NT2/D1 (cell line): ENCODE data around the gene MCEMP1.

Experiments used
- YY1 ChIP-seq: IDR thresholded peaks from 2 replicates; pipeline ENCODE4 v1.6.1; 2011; ENCODE audit not compliant: insufficient read length, insufficient read depth
- ZNF274 ChIP-seq: IDR thresholded peaks from 2 replicates; pipeline ENCODE4 v1.6.1; 2011; ENCODE audit warnings: mild to moderate bottlenecking, low read depth, low read length

DNA sequence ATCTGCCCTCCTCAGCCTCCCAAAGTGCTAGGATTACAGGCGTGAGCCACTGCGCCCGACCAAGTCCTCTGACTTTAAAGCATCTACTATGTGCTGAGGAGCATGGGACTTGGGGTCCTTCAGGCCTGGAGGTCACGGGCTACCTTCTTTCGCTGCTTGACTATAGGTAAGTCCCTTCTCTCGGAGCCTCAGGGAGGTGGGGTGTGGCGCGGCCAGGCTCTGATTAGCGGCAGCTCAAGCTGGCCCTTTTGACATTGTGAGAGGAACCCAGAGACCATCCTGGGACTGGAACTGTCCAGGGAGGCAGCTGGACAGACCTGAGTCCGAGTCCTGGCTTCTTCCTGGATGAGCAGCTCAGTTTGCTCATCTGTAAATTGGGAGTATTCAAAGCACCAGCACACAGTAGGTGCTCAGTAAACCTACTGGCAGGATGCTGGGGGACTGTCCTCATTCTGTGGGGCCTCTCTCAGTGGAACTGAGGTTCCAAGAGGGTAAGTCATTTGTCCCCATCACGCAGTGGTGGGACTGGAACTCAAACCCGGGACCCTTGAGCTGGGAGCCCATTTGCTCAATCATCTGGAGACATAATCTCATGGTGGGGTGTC, 24.3 kb downstream of the MCEMP1 start:
- no peak for TF ChIP-seq YY1
- no peak for TF ChIP-seq ZNF274
